ENCODE measurements around the gene SKAP2. TPM values are rescaled to one million over a fixed set of nuclear protein-coding genes. Genes with fewer than 3 reads are reported as not detected.
"Not testable (repeated sequence)": the region's sequence is repeated elsewhere in the genome, so short reads cannot be mapped to it uniquely, and the experiment has no call there.

The SKAP2 gene
- total and polyA plus RNA-seq, 2 donors (not counting 3 experiments of a cell fraction or from before 2014, with no cell fraction given), result 4.0 to 27.6 TPM

GRCh38 chr7:26842897-26843296 lies 21.5 kb downstream of the SKAP2 start:
- CTCF ChIA-PET, result interaction anchor here (1.1 kb wide), 1 partner anchor 11 kb away, joined by 5 read pairs; no protein-coding TSS in a partner anchor
- Histone ChIP-seq H3K36me3 (ENCODE audit: control insufficient read depth in 2 of 2, extremely low read depth in 1 of 2, insufficient read depth in 2 of 2, low read length in 2 of 2) (peaks cover 0 to 2% of the 10 kb centered on the region in 2 experiments), H3K4me2 (ENCODE audit: insufficient read depth, low read length) (no peak overlapping the region), H3K9me1 (replicated peaks; ENCODE audit: control insufficient read depth, extremely low read depth, insufficient read depth, low read length) (no peaks in the 10 kb centered on the region), H3K27ac (ENCODE audit: insufficient read depth, low read depth, low read length) (no peak overlapping the region), H3K9ac (replicated peaks; ENCODE audit: extremely low read depth, insufficient read depth, low read length) (no peak overlapping the region), H3K79me2 (ENCODE audit: control insufficient read depth, insufficient read depth, low read length) (no peaks in the 10 kb centered on the region), H3K9me3 (replicated peaks; ENCODE audit: control insufficient read depth, insufficient read depth, low read length) (no peaks in the 10 kb centered on the region), H3K4me1 (ENCODE audit: control insufficient read depth, extremely low read depth, insufficient read depth, low read length) (no peaks in the 10 kb centered on the region), H3K27me3 (ENCODE audit: control insufficient read depth in 2 of 2, insufficient read depth in 2 of 2, low read length in 2 of 2) (no peaks in the 10 kb centered on the region), H2AFZ (ENCODE audit: low read depth, low read length) (no peak overlapping the region), H3K4me3 (replicated peaks in 1 of 3; ENCODE audit: insufficient read depth in 1 of 3, low read depth in 1 of 3, low read length in 3 of 3) (no peak overlapping the region), H4K20me1 (replicated peaks; ENCODE audit: control insufficient read depth, extremely low read depth, insufficient read depth, low read length) (no peaks in the 10 kb centered on the region)
- FAIRE-seq, result no peak
- POLR2A ChIA-PET, result no interaction called here
- BruUV-seq (replicated peaks), result no TSS peak
- no peak for DNase-seq (ENCODE audit: low read depth, low spot score)
- TF ChIP-seq MYC (IDR thresholded peaks at IDR 0.05; ENCODE audit: low read depth, low read length) (no peak), MAX (IDR thresholded peaks at IDR 0.05; ENCODE audit: insufficient read depth, insufficient read length) (no peak)
- dilution Hi-C loops (cut with MboI; ENCODE audit: extremely low pct_ligation_motif_present, low sequenced_read_pairs) (no loop called here), intact Hi-C loops (cut with micrococcal nuclease) (no loop called here)

GRCh38 chr7:26841003-26841739 lies 23.2 kb downstream of the SKAP2 start:
- H4K20me1 ChIP-seq (replicated peaks; ENCODE audit: control insufficient read depth, extremely low read depth, insufficient read depth, low read length), result no peaks in the 10 kb centered on the region
- POLR2A ChIA-PET, result no interaction called here
- H3K27me3 ChIP-seq (ENCODE audit: control insufficient read depth in 2 of 2, insufficient read depth in 2 of 2, low read length in 2 of 2), result no peaks in the 10 kb centered on the region
- no peaks in the 10 kb centered on the region for H3K9me3 ChIP-seq (replicated peaks; ENCODE audit: control insufficient read depth, insufficient read depth, low read length)
- no peaks in the 10 kb centered on the region for H3K9me1 ChIP-seq (replicated peaks; ENCODE audit: control insufficient read depth, extremely low read depth, insufficient read depth, low read length)
- CTCF ChIA-PET, result interaction anchor here (1.2 to 1.7 kb wide), 2 partner anchors 21 to 158 kb away, joined by 3 read pairs; no protein-coding TSS in a partner anchor
- H3K27ac ChIP-seq (ENCODE audit: insufficient read depth, low read depth, low read length), result no peak overlapping the region
- no peaks in the 10 kb centered on the region for H3K4me1 ChIP-seq (ENCODE audit: control insufficient read depth, extremely low read depth, insufficient read depth, low read length)
- no peak overlapping the region for H3K9ac ChIP-seq (replicated peaks; ENCODE audit: extremely low read depth, insufficient read depth, low read length)
- BruUV-seq (replicated peaks), result no TSS peak
- H3K36me3 ChIP-seq (ENCODE audit: control insufficient read depth in 2 of 2, extremely low read depth in 1 of 2, insufficient read depth in 2 of 2, low read length in 2 of 2), result no peaks in the 10 kb centered on the region
- dilution Hi-C loops (cut with MboI; ENCODE audit: extremely low pct_ligation_motif_present, low sequenced_read_pairs), result no loop called here
- TF ChIP-seq POLR2AphosphoS5 (IDR thresholded peaks at IDR 0.05; ENCODE audit: insufficient read depth, low read depth, low read length) (no peak), GATA2 (IDR thresholded peaks at IDR 0.05; ENCODE audit: insufficient read depth, insufficient read length, low read depth, low read length) (no peak), MYC (IDR thresholded peaks at IDR 0.05; ENCODE audit: low read depth, low read length) (no peak), JUN (IDR thresholded peaks at IDR 0.05; ENCODE audit: borderline replicate concordance, insufficient read depth, insufficient read length, low read depth) (no peak)
- DNase-seq (ENCODE audit: low read depth, low spot score), result no peak
- H3K79me2 ChIP-seq (ENCODE audit: control insufficient read depth, insufficient read depth, low read length), result no peaks in the 10 kb centered on the region
- no peak overlapping the region for H3K4me3 ChIP-seq (replicated peaks in 1 of 3; ENCODE audit: insufficient read depth in 1 of 3, low read depth in 1 of 3, low read length in 3 of 3)
- no peak overlapping the region for H3K4me2 ChIP-seq (ENCODE audit: insufficient read depth, low read length)
- intact Hi-C loops (cut with micrococcal nuclease), result no loop called here
- peak; percentile 18 for FAIRE-seq
- H2AFZ ChIP-seq (ENCODE audit: low read depth, low read length), result no peak overlapping the region

- H3K4me2 ChIP-seq (ENCODE audit: insufficient read depth, low read length); FAIRE-seq; H3K27me3 ChIP-seq (ENCODE audit: control insufficient read depth in 2 of 2, insufficient read depth in 2 of 2, low read length in 2 of 2); DNase-seq (ENCODE audit: low read depth, low spot score); H3K9ac ChIP-seq (replicated peaks; ENCODE audit: extremely low read depth, insufficient read depth, low read length); H3K9me3 ChIP-seq (replicated peaks; ENCODE audit: control insufficient read depth, insufficient read depth, low read length); H4K20me1 ChIP-seq (replicated peaks; ENCODE audit: control insufficient read depth, extremely low read depth, insufficient read depth, low read length); dilution Hi-C loops (cut with MboI; ENCODE audit: extremely low pct_ligation_motif_present, low sequenced_read_pairs); H3K36me3 ChIP-seq (ENCODE audit: control insufficient read depth in 2 of 2, extremely low read depth in 1 of 2, insufficient read depth in 2 of 2, low read length in 2 of 2); BruUV-seq (replicated peaks); CTCF ChIA-PET; POLR2A ChIA-PET; H3K27ac ChIP-seq (ENCODE audit: insufficient read depth, low read depth, low read length); H3K9me1 ChIP-seq (replicated peaks; ENCODE audit: control insufficient read depth, extremely low read depth, insufficient read depth, low read length); H2AFZ ChIP-seq (ENCODE audit: low read depth, low read length); H3K4me1 ChIP-seq (ENCODE audit: control insufficient read depth, extremely low read depth, insufficient read depth, low read length); H3K4me3 ChIP-seq (replicated peaks in 1 of 3; ENCODE audit: insufficient read depth in 1 of 3, low read depth in 1 of 3, low read length in 3 of 3); H3K79me2 ChIP-seq (ENCODE audit: control insufficient read depth, insufficient read depth, low read length); intact Hi-C loops (cut with micrococcal nuclease): not testable (repeated sequence)
Measured at GRCh38 chr7:26836793-26837192, 27.6 kb downstream of the SKAP2 start.
